Esophagus mucosa (tissue), 1 donor: Measurements from ENCODE around the gene MEI4. TPM values are rescaled to one million over a fixed set of nuclear protein-coding genes. Genes with fewer than 3 reads are reported as not detected.

Experiments used
- total RNA-seq: library from RNA; stranded (reverse); gene quantifications from one replicate; pipeline ENCODE4 v1.2.4, GENCODE V29; 2023
- donor health status: DM: yes; HTN: yes; CAD: no.

MEI4 gene
- total RNA-seq, 1 donor from 2014 or later = not detected

Other genes starting within 250 kb of the MEI4 start
- gene HTR1B, start 189.5 kb upstream of the MEI4 start, total RNA-seq = 0.08 TPM